ENCODE measurements around the gene PGM1.

GRCh38 chr1:63686696-63687095 is 93.5 kb downstream of the PGM1 start:
- TF ChIP-seq CTCF (IDR thresholded peaks at IDR 0.05) (no peak), EZH2phosphoT487 (IDR thresholded peaks at IDR 0.05) (no peak)

All from neural progenitor cell (in vitro differentiated cells).